Brain microvascular endothelial cell (primary cell): Measurements from ENCODE around the gene PITPNM2.

ENCODE experiments used
- DNase-seq: peaks from one replicate; pipeline ENCODE4 v3.0.0-alpha.2; 2020
- H3K27ac ChIP-seq: fragments of 250-450 bp; sonication (Bioruptor Pico); 2 replicates; pipeline ENCODE4 v1.5.1; 2020; ENCODE audit warnings: mild to moderate bottlenecking, moderate library complexity
- H3K27me3 ChIP-seq: fragments of 250-450 bp; sonication (Bioruptor Pico); replicated peaks from 2 replicates; pipeline ENCODE4 v1.5.1; 2020; ENCODE audit warnings: mild to moderate bottlenecking
- H3K36me3 ChIP-seq: fragments of 250-450 bp; sonication (Bioruptor Pico); replicated peaks from 2 replicates; pipeline ENCODE4 v1.5.1; 2020; ENCODE audit warnings: mild to moderate bottlenecking
- H3K4me3 ChIP-seq: 2 replicates; pipeline ENCODE4 v1.5.1; 2011; ENCODE audit warnings: low read depth, mild to moderate bottlenecking, control low read depth, low read length, moderate library complexity
- CTCF ChIP-seq: IDR thresholded peaks from 2 replicates; pipeline ENCODE4 v1.5.1; 2011; ENCODE audit warnings: low read depth, mild to moderate bottlenecking, moderate library complexity, low read length, control low read depth, inconsistent platforms; ENCODE audit errors: missing control alignments
- in situ Hi-C: cut with HindIII; loops from 2 replicates; pipeline ENCODE4 v1.10.0; 2017; ENCODE audit warnings: low sequenced_read_pairs, low pct_ligation_motif_present

PITPNM2 gene

DNA sequence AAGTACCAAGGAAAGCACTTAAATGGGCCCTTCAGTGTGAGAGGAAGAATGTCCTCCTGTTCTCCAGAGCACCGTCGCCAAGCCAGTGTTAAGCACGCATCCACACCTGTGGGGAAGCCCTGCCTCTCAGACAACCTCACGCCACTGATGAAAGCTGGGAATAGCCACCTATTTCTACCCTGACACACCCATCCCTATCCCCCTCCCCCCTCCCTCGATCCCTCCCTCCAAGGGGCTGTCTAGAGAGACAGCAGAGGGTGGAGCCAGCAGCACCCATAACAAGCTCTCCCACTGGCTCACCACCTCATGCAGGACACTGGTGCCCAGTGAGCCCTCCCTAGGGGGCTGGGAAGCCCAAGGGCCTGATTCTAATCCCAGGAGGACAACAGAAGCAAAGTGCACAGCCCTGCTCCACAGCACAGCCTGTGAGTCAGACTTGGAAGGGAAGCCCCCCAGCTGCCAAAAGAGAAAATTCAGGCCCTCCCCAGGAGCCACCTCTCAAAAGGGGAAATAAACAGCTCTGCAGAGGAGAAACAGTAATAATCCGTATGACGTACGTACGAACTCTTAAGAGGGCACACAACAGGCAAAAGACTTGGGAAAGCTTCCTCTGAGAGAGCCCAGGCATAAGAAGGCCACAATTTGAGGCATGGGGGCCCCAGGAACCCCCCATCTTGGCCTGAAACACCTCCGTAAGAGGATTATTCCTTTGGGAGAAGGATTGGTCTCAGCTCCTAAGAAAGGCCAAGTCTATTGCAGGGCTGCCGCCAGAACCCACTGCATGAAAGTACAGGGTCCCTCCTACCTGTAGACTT lies 7.8 kb downstream of the PITPNM2 start:
- Histone ChIP-seq H3K27ac (no peak overlapping the region), H3K36me3 (no peaks in the 10 kb centered on the region), H3K4me3 (no peak overlapping the region), H3K27me3 (no peaks in the 10 kb centered on the region)
- in situ Hi-C loops: no loop called here
- no peak for TF ChIP-seq CTCF
- no peak for DNase-seq

- Histone ChIP-seq H3K4me3 (no peak overlapping the region), H3K27me3 (no peaks in the 10 kb centered on the region), H3K36me3 (no peaks in the 10 kb centered on the region), H3K27ac (no peak overlapping the region)
- no peak for TF ChIP-seq CTCF
- in situ Hi-C loops: no loop called here
- no peak for DNase-seq
Measured at GRCh38 chr12:123142518-123142840, 8.4 kb downstream of the PITPNM2 start.

DNA sequence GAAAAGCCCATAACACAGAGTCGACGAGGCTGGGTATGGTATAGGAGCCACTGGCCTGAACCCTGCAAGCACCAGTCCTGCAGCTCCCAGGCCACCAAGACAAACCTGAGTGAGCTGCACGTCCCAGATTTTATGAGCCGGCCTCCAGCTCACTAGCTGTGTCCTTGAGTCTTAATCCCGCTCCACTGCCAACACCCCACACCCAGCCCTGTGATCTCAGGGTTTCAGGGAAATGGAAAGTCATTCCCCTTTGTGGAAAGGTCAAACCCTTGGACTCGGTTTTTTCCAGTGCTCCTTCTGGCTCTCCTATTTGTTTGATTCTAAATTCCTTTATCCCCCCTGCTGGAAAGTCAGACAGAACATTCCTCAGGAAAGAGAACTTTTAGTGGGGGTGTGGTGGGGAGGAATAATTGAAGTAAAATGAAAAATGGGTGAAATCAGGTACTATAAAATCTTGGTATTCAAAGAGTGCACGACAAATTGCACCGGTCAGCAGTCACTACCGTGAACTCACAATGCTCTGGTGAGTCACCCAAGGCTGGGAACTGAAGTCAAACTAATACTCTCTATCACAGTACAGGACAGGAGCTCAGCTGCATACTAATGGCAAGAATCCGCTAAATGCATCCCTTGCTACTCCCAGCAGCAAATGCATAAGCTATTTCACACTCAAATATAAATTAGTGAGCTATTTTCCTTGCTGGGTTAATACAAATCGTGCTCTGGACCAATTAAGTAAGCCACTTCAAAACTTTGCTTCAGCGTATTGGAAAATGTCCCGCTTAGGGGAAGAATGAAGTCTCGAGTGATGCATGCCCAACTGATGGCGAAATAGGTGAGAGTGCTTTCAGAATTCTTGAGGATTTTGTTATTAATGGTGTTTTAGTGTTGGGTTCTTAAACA lies 9.0 kb downstream of the PITPNM2 start:
- no peak for TF ChIP-seq CTCF
- Histone ChIP-seq H3K36me3 (no peaks in the 10 kb centered on the region), H3K27ac (peak overlapping the region; percentile 54), H3K27me3 (no peaks in the 10 kb centered on the region), H3K4me3 (no peak overlapping the region)
- in situ Hi-C loops: no loop called here
- DNase-seq: peak; percentile 86

- Histone ChIP-seq H3K36me3 (no peaks in the 10 kb centered on the region), H3K4me3 (no peak overlapping the region), H3K27me3 (no peaks in the 10 kb centered on the region), H3K27ac (peak overlapping the region; percentile 54)
- no peak for DNase-seq
- no peak for TF ChIP-seq CTCF
- in situ Hi-C loops: no loop called here
Measured at GRCh38 chr12:123140676-123141614, 9.9 kb downstream of the PITPNM2 start.

GRCh38 chr12:123139926-123140675 lies 10.8 kb downstream of the PITPNM2 start:
- in situ Hi-C loops: no loop called here
- H3K4me3 ChIP-seq: no peak overlapping the region
- DNase-seq: no peak
- H3K36me3 ChIP-seq: no peaks in the 10 kb centered on the region
- H3K27me3 ChIP-seq: no peaks in the 10 kb centered on the region
- no peak overlapping the region for H3K27ac ChIP-seq
- TF ChIP-seq CTCF: no peak
